HG03103 (cell line): ENCODE results near the gene SAMD11.

Source experiments
- ATAC-seq: cut with Tn5 transposase; IDR thresholded peaks from one replicate; pipeline ENCODE4 v1.9.1; 2021; ENCODE audit warnings: low read depth; ENCODE audit not compliant: unreplicated experiment

Gene SAMD11

DNA sequence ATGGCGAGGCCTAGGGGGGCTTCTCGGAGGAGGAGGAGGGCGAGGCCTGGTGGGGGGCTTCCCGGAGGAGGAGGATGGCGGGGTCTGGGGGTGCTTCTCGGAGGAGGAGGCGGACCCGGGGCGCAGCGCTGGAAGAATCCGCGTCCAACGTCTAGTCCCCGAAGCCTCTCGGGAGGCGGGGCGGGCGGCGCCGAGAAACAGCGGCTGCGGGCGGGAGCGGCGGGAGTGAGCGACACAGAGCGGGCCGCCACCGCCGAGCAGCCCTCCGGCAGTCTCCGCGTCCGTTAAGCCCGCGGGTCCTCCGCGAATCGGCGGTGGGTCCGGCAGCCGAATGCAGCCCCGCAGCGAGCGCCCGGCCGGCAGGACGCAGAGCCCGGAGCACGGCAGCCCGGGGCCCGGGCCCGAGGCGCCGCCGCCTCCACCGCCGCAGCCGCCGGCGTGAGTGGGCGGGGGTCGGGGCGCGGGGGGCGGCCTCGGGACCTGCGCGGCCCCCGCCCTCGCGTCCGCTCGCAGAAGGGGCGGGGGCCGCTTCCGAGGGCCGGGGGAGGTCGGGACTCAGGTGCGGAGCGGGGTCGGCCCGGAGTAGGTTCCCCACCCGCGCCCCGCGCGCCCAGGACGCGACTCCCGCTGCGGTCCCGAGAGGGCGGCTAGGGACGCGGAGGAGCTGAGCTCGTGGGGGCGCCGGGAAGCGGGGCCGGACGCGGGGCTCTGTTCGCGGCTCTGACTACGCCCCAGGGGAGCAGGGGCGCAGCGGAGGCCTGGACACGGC is 36.8 kb downstream of the SAMD11 start, which contains the start of gene KLHL17:
TSS of gene KLHL17 (plus strand) at position 222 of the 769 bp plus-strand sequence. CDS start at position 332, 110 bp downstream.
- no peak for ATAC-seq

DNA sequence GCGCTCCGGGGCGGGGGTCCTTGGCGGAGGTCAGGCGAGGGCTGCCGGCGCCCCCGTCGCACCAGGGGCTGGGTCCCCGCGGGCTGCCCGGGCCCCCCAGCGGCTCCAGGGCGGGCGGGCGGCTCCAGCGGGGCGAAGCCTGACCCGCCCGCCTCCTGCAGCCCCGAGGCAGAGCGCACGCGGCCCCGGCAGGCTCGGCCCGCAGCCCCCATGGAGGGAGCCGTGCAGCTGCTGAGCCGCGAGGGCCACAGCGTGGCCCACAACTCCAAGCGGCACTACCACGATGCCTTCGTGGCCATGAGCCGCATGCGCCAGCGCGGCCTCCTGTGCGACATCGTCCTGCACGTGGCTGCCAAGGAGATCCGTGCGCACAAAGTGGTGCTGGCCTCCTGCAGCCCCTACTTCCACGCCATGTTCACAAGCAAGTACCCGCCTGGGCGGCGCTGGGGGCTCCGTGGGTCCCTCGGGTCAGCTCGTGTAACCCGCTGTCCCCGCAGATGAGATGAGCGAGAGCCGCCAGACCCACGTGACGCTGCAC is 37.5 kb downstream of the SAMD11 start:
- ATAC-seq = no peak

DNA sequence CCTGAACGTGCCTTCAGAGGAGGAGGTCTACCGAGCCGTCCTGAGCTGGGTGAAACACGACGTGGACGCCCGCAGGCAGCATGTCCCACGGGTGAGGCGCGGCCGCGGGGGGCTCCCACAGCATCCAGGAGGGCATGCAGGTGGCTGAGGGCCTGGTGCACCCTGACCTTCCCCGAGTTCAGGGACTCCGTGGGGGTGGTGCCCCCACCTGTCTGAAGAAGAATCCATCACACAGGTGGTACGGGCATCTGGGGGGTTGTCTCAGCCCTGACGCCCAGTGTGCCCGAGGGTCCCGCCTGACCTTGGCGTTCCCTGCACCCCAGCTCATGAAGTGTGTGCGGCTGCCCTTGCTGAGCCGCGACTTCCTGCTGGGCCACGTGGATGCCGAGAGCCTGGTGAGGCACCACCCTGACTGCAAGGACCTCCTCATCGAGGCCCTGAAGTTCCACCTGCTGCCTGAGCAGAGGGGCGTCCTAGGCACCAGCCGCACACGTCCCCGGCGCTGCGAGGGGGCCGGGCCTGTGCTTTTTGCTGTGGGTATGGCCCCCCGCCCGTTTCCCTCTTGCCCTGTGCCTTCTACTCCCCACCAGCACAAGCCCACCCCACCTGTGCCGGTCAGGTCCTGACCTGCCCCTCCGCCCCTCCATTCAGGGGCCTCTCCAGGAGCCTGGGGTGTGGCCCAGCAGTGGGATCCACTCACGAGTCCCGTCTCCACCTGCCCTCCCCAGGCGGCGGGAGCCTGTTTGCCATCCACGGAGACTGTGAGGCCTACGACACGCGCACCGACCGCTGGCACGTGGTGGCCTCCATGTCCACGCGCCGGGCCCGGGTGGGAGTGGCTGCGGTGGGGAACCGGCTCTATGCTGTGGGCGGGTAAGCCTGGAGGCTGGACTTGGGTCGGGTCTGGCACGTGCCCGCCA is 38.9 kb downstream of the SAMD11 start:
- no peak for ATAC-seq

DNA sequence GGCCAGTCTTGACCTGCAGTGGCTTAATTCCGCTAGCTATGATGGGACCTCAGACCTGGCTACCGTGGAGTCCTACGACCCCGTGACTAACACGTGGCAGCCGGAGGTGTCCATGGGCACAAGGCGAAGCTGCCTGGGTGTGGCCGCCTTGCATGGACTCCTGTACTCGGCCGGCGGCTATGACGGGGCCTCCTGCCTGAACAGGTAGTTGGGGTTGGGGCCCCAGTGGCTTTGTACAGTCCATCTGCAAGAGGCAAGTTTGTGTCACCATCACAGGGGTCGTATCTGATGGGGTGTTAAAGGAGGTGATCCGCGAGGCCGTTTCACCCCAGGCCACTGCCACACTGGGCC is 39.6 kb downstream of the SAMD11 start:
- no peak for ATAC-seq

DNA sequence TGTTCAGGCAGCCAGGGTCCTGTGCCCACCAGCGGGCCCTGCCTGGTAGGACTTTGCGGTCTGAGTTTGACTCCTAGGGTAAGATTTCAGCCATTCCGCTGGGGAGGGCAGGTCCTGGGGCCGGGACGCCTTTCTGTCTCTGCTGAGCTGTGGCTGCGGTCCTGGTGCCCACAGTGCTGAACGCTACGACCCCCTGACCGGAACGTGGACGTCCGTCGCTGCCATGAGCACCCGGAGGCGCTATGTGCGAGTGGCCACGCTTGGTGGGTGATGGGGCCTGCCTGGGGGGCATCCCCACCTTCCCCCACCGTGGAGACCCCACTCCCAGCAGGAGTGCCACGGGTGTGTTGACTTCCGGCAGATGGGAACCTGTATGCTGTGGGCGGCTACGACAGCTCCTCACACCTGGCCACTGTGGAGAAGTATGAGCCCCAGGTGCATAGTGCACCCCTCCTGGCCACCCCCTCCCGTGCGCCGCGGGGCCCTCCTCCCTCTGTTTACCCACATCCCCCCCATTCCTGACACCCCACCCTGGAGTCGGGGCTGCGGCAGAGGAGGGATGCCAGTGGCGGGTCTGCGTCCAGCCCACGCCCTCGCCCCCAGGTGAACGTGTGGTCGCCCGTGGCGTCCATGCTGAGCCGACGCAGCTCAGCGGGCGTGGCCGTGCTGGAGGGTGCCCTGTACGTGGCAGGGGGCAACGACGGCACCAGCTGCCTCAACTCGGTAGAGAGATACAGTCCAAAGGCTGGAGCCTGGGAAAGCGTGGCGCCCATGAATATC is 40.2 kb downstream of the SAMD11 start:
- ATAC-seq = no peak

DNA sequence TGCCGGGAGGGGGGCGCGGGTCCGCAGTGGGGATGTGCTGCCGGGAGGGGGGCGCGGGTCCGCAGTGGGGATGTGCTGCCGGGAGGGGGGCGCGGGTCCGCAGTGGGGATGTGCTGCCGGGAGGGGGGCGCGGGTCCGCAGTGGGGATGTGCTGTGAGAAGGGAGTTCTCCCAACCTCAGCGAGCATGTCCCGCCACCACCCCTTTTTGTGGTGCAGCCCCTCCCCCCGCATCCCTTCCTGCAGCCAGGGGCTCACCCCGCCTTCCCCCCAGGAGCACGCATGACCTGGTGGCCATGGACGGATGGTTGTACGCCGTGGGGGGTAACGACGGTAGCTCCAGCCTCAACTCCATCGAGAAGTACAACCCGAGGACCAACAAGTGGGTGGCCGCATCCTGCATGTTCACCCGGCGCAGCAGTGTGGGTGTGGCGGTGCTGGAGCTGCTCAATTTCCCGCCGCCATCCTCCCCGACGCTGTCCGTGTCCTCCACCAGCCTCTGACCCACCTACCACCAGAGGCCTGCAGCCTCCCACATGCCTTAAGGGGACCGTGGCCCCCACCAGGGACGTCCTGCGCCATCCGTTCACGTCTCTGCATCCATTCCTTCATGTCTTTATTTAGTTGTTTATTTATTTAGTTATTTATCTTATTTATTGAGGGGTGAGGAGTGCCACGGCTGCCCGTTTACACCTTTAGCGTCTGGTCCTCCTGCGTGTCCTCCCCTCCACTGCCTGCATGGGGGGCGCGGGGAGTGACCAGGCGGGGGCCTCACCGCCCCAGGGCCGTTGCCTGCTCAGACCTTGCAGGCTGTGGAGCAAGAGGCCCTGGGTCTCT is 41.2 kb downstream of the SAMD11 start:
- no peak for ATAC-seq

DNA sequence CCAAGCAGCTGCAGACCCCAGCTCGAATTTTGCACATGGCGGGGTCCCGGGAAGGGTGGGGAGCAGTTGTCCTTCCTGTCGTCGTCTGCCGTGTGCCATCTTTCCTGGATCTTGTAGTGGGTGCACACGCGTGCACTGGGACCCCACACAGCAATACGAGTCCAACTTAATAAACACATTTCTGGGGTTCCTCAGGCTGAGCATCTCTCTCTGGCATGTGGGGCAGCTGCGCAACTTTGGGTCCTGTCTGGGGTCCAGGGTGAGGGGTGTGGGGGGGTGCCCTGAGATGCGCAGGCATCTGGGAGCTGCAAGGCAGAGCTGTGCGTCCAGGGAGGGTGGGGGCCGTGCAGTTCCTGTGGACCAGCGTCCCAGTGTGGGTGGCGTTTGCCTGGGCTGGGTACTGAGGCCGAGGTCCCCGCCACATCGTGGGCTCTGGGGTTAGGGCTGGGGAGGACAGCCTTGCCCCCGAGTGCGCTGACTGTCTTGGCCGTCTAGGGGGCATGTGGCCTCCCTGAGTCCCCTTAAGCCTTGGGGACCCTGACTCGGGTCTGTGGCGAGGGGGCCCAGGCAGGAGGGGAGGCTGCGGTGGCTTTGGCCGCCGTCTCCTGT is 41.9 kb downstream of the SAMD11 start:
- ATAC-seq = no peak

DNA sequence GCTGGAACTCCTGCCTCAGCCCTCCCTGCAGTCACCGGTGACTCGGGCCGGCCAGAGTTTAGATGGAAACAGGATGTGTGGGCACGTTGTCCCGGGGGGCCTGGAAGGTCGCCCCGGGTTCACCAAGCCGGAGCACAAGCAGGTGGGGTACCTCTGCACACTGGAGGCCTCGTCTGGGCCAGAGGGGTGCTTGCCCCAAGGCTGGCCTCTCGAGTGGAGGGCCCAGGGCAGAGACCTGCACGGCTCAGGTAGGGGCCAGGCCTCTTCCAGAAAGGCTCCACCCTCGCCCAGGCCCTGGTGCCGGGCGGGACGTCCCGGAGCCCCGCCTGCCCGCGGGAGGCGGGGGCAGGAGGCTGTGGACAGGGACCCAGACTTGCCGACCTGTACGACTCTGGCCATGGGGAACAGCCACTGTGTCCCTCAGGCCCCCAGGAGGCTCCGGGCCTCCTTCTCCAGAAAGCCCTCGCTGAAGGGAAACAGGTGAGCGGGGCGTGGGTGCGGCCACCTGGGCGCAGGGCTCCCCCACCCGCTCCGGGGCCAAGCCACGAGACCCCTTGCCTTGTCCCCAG is 42.5 kb downstream of the SAMD11 start, which contains the start of gene PLEKHN1:
TSS of gene PLEKHN1 (plus strand) at position 348 of the 569 bp plus-strand sequence. CDS start at position 398, 50 bp downstream.
- no peak for ATAC-seq

DNA sequence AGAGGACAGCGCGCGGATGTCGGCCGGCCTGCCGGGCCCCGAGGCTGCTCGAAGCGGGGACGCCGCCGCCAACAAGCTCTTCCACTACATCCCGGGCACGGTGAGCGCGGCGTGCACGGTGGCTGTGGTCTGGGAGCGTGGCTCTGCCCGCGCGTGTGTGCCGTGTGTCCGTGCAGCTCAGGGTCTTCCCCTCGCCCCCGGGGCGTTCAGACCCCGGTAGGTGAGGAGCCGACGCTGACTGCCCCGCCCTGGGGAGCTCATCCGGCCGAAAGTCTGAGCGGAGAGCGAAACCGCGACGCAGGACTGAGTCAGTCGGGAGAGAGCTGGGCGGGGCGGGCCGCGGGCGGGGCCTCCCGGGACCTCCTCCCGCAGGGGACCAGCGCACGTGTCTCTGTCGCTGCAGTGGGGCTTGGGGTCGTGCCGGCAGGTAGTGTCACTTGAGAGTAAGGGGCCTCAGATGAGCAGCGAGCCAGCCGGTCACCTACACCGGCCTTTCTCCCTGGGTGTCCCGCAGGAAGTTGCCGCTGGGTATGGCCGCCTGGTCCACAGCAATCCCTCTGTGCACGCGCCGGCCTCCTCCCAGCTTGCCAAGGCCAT is 43.1 kb downstream of the SAMD11 start:
- peak; percentile 65 for ATAC-seq

DNA sequence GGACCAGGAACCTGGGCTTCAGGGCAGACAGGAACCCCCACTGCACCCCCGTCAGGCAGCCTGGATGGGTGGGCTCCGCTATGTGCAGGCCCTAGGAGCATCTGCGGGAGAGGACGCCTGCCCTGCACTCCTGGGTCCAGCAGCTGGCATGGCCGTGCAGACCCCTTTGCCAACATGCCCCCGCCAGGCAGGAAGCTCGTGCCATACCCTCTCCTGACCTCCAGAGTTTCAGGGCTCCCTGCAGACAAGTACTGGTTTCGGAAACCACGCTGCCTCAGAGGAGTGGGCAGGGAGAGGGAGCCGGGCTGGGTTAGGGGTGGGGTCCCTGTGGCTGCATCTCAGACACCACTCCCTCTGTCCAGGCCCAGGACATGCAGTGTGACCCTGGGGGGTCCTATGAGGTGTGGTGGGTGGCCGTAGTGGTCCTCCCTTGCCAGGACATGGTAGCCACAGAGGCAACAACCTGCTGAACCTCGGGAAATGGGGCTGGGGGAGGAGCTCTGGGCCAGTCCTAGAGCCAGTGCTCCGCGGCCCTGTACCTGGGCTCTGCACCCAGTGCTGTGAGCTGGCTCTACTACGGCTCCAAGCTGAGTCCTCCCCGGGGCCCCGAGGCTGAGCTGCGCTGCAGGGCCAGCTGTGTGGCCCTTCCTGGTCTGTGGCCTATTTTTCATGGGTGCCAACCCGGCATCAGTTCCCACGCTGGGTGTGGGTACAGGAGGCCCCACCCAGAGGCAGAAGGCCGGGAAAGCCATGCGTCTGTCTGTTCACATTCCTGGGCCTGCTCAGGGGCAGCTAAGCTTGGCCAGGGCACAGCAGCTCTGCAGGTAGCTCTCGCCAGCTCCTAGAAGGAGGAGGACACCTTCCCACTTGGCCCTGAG is 44.0 kb downstream of the SAMD11 start:
- no peak for ATAC-seq

DNA sequence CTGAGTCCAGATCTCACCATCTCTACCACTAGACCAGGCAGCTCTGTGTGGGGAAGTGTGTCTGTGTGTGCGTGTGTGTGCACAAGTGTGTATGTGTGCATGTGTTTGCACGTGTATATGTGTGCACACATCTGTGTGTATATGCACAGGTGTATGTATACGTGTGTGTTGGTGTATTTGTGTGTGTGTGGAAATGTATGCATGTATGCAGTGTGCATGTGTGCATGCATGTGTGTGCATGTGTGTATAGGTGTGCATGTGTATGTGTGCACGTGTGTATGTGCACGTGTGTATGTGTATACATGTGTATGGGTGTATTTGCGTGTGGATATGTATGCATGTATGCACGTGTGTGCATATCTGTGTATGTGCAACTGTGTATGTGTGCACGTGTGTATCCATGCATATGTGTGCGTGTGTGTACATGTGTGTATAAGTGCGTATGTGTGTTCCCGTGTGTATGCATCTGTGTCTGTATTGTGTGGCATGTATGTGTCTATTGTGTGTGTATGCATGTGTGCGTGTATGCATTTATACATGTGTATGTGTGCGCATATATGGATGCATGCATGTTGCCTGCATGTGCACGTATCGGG is 45.6 kb downstream of the SAMD11 start:
- no peak for ATAC-seq

DNA sequence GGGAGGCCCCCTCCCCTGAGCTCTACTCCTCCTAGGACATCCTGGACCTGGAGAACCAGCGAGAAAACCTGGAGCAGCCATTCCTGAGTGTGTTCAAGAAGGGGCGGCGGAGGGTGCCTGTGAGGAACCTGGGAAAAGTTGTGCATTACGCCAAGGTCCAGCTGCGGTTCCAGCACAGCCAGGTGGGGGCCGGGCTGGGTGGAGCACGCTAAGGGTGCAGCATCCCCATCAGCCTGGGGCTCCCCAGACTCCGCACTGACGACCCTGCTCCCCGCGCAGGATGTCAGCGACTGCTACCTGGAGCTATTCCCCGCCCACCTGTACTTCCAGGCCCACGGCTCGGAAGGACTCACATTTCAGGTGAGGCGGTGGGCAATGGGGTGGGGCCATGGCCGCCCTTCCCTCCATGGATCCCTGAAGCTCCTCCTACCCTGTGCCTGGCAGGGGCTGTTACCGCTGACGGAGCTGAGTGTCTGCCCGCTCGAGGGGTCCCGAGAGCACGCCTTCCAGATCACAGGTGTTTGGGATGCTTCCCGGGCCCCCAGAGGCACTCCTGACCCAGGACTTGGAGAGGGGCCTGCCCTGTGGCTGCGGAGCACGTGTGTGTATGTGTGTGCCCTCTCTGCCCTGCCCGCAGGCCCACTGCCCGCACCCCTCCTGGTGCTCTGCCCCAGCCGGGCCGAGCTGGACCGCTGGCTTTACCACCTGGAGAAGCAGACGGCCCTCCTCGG is 46.7 kb downstream of the SAMD11 start:
- ATAC-seq = no peak

DNA sequence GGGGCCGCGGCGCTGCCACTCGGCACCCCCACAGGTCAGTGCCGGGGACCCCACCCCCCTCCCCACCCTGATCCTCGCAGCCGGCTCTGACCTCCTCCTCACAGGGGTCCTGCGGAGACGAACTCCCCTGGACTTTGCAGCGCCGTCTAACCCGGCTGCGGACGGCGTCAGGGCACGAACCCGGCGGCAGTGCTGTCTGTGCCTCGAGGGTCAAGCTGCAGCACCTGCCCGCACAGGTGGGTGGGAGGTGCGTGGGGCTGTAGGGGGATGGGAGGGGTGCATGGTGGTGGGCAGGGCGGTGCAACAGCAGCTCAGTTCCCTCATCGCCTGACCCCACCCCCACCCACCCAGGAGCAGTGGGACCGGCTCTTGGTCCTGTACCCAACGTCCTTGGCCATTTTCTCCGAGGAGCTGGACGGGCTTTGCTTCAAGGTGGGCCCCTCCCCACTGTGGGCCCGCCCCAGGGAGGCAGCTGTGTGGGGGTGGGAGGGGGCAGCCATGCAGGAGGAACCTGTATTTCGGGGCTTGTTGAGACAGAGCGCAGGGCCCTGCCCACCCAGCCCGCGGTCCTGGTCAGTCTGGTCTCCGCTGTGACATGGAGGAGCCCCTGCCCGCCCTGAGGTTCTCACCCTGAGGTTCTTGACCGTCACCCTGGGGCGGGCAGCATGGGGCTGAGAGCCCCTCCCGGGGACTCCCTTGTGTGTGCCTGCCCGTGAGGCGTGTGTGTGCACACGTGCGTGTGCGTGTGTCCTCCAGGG is 47.4 kb downstream of the SAMD11 start:
- ATAC-seq = no peak

DNA sequence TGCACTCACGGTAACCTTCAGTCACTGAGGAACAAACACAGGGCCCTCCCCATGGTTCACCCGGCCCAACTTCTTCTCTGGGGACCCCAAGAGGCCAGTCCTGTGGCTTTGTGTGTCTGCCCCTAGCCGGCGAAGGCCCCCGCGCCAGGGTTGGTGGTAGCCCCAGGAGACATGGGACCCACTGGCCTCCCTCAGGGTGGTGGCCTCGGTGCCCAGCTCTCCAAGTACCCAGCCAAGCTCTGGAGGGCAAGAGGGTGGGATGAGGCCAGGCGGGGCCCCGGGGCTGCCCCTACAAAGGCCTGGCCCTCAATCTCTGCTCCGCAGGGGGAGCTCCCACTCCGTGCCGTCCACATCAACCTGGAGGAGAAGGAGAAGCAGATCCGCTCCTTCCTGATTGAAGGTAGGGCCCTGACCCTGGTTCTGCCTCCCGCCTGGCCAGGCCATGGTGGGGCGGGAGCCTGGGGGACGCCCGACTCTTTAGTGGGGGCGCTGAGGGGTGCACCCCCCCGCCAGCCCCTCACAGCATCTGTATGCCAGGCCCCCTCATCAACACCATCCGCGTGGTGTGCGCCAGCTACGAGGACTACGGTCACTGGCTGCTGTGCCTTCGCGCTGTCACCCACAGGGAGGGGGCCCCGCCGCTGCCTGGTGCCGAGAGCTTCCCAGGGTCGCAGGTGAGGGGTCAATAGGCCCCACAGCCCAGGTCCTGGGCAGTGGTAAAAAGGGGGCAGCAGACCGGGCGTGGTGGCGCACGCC is 48.2 kb downstream of the SAMD11 start:
- no peak for ATAC-seq
